Endodermal cell (in vitro differentiated cells): Measurements from ENCODE around the gene ROR2. TPM values are rescaled to one million over a fixed set of nuclear protein-coding genes. Genes with fewer than 3 reads are reported as not detected.
A peak's percentile ranks its signal among the peaks of the same experiment; 100 is the strongest.

Source experiments
- DNase-seq: peaks from one replicate; pipeline ENCODE4 v3.0.0-alpha.2; 2017
- H3K27ac ChIP-seq: 2 replicates; pipeline ENCODE4 v1.5.1; 2013; ENCODE audit warnings: mild to moderate bottlenecking, low read depth, low read length, moderate library complexity
- H3K27me3 ChIP-seq: 2 replicates; pipeline ENCODE4 v1.6.1; 2013; ENCODE audit warnings: mild to moderate bottlenecking, low read length, moderate library complexity; ENCODE audit not compliant: insufficient read depth, control insufficient read depth, poor library complexity, severe bottlenecking
- H3K36me3 ChIP-seq: 2 replicates; pipeline ENCODE4 v1.7.0; 2013; ENCODE audit warnings: mild to moderate bottlenecking, low read length, moderate library complexity; ENCODE audit not compliant: control insufficient read depth, insufficient read depth
- H3K4me1 ChIP-seq: one replicate; pipeline ENCODE4 v1.7.0; 2013; ENCODE audit warnings: low read length; ENCODE audit not compliant: control insufficient read depth, insufficient read depth
- H3K4me3 ChIP-seq: 2 replicates; pipeline ENCODE4 v1.5.1; 2013; ENCODE audit warnings: mild to moderate bottlenecking, low read length, moderate library complexity
- H3K9ac ChIP-seq: 2 replicates; pipeline ENCODE4 v1.6.1; 2013; ENCODE audit warnings: mild to moderate bottlenecking, low read length, moderate library complexity; ENCODE audit not compliant: poor library complexity, severe bottlenecking; ENCODE audit errors: extremely low read depth
- H3K9me3 ChIP-seq: 2 replicates; pipeline ENCODE4 v1.6.1; 2013; ENCODE audit warnings: mild to moderate bottlenecking, low read length, moderate library complexity; ENCODE audit not compliant: control insufficient read depth
- H3K27ac Mint-ChIP-seq: 2 replicates; pipeline ENCODE4 v1.8.0; 2020; ENCODE audit warnings: mixed read lengths
- H3K27me3 Mint-ChIP-seq: 2 replicates; pipeline ENCODE4 v1.8.0; 2021; ENCODE audit warnings: mild to moderate bottlenecking, mixed read lengths; ENCODE audit not compliant: insufficient read depth
- H3K36me3 Mint-ChIP-seq: 2 replicates; pipeline ENCODE4 v1.8.0; 2020; ENCODE audit warnings: low read depth, mixed read lengths
- H3K4me1 Mint-ChIP-seq: 2 replicates; pipeline ENCODE4 v1.8.0; 2020; ENCODE audit warnings: mixed read lengths
- H3K4me3 Mint-ChIP-seq: 2 replicates; pipeline ENCODE4 v1.8.0; 2020; ENCODE audit warnings: mild to moderate bottlenecking, moderate library complexity, mixed read lengths
- H3K9me3 Mint-ChIP-seq: 2 replicates; pipeline ENCODE4 v1.8.0; 2020; ENCODE audit warnings: mild to moderate bottlenecking, mixed read lengths
- CTCF ChIP-seq: fragments of 200-600 bp; sonication (generic); conservative IDR thresholded peaks from 2 replicates; pipeline ENCODE4 v1.5.0; 2021; ENCODE audit warnings: antibody characterized with exemption, mild to moderate bottlenecking
- WGBS, 2 experiments: methylation state at CpG; one replicate each; pipeline versions ENCODE4 v1.1.5 to v1.1.7; 2013; ENCODE audit warnings: missing lambda C conversion rate in 2 of 2, mixed read lengths in 1 of 2; ENCODE audit not compliant: insufficient coverage in 1 of 2, insufficient read length in 1 of 2; 5-methylcytosine and 5-hydroxymethylcytosine counted together
- total RNA-seq, 2 donors: library from RNA; stranded (reverse); fragmentation: NEBNext Ultra II Directional in 1 of 2; extraction: Animal tissue kit (Norgen Biotek cat#: 25700) in 1 of 2; gene quantifications; 2 replicates in 1 of 2; 3 replicates in 1 of 2; pipeline ENCODE4 v1.2.1, GENCODE V29; 2021

Gene ROR2
- total RNA-seq, 2 donors from 2014 or later = 104 to 160 TPM

- no peak for DNase-seq
- H3K27me3 Mint-ChIP-seq = no peaks in the 10 kb centered on the region
- TF ChIP-seq CTCF = no peak
- Histone ChIP-seq H3K27ac (no peak overlapping the region), H3K9me3 (peaks cover 17% of the 10 kb centered on the region), H3K27me3 (peaks cover 13% of the 10 kb centered on the region), H3K4me3 (peak overlapping the region; percentile 48), H3K4me1 (peaks cover 8% of the 10 kb centered on the region), H3K36me3 (no peaks in the 10 kb centered on the region), H3K9ac (no peak overlapping the region)
- peaks cover 6% of the 10 kb centered on the region for H3K9me3 Mint-ChIP-seq
- H3K27ac Mint-ChIP-seq = no peak overlapping the region
- peaks cover 32% of the 10 kb centered on the region for H3K4me1 Mint-ChIP-seq
- 33 to 60% methylated on average over 1 to 2 of the region's 2 CpGs for WGBS, 2 experiments
- H3K4me3 Mint-ChIP-seq = no peak overlapping the region
- H3K36me3 Mint-ChIP-seq = no peaks in the 10 kb centered on the region
Observed at GRCh38 chr9:91530829-91531228, 419.2 kb downstream of the ROR2 start.

GRCh38 chr9:91522481-91522880 is 427.5 kb downstream of the ROR2 start:
- no peak overlapping the region for H3K27ac Mint-ChIP-seq
- no peak for TF ChIP-seq CTCF
- peaks cover 17% of the 10 kb centered on the region for H3K9me3 Mint-ChIP-seq

GRCh38 chr9:91519520-91520277 is 430.3 kb downstream of the ROR2 start:
- Mint-ChIP-seq H3K4me3 (no peak overlapping the region), H3K36me3 (peaks cover 2% of the 10 kb centered on the region), H3K4me1 (peaks cover 9% of the 10 kb centered on the region), H3K9me3 (peaks cover 13% of the 10 kb centered on the region), H3K27me3 (no peaks in the 10 kb centered on the region), H3K27ac (no peak overlapping the region)
- no peak overlapping the region for H3K27ac ChIP-seq
- no peaks in the 10 kb centered on the region for H3K4me1 ChIP-seq
- H3K9me3 ChIP-seq = peaks cover 6% of the 10 kb centered on the region
- no peak for DNase-seq
- H3K9ac ChIP-seq = no peak overlapping the region
- WGBS, 2 experiments = 95% methylated on average over 1 of the region's 2 CpGs; no CpG with 5 or more reads in 1 of the 2 experiments
- no peak for TF ChIP-seq CTCF
- no peaks in the 10 kb centered on the region for H3K27me3 ChIP-seq
- H3K36me3 ChIP-seq = no peaks in the 10 kb centered on the region
- H3K4me3 ChIP-seq = no peak overlapping the region

More at GRCh38 chr9:91522481-91522880, 427.5 kb downstream of the ROR2 start:
- Histone ChIP-seq H3K27me3 (no peaks in the 10 kb centered on the region), H3K4me3 (no peak overlapping the region), H3K36me3 (no peaks in the 10 kb centered on the region), H3K9me3 (peaks cover 25% of the 10 kb centered on the region), H3K27ac (no peak overlapping the region), H3K4me1 (no peaks in the 10 kb centered on the region), H3K9ac (no peak overlapping the region)
- Mint-ChIP-seq H3K4me3 (no peak overlapping the region), H3K36me3 (peaks cover 2% of the 10 kb centered on the region), H3K4me1 (peaks cover 4% of the 10 kb centered on the region), H3K27me3 (no peaks in the 10 kb centered on the region)
- WGBS, 2 experiments = 43% methylated on average over 1 of the region's 1 CpG
- no peak for DNase-seq
